HepG2 (cell line): ENCODE data around the gene AHNAK. TPM values are rescaled to one million over a fixed set of nuclear protein-coding genes. Genes with fewer than 3 reads are reported as not detected.
A peak's percentile ranks its signal among the peaks of the same experiment; 100 is the strongest.

Experiments
- ERF ChIP-seq: IDR thresholded peaks from 2 replicates; pipeline ENCODE4 v1.6.1; 2018; ENCODE audit warnings: missing biosample characterization, missing genetic modification reagents
- FOXP1 ChIP-seq, 2 experiments: fragments of 450-650 bp in 1 of 2; IDR thresholded peaks; 2 replicates each; pipeline ENCODE4 v1.6.1; 2017 to 2018; ENCODE audit warnings: antibody characterized with exemption in 1 of 2
- GTF2F1 ChIP-seq: fragments of 150-350 bp; IDR thresholded peaks from 2 replicates; pipeline ENCODE4 v1.6.1; 2014; ENCODE audit warnings: low read length
- HNRNPK ChIP-seq: fragments of 200-400 bp; formaldehyde crosslinking; IDR thresholded peaks from 2 replicates; pipeline ENCODE4 v1.6.1; 2018; ENCODE audit warnings: low read length, low read depth, moderate library complexity, mild to moderate bottlenecking; ENCODE audit not compliant: poor library complexity, severe bottlenecking
- JDP2 ChIP-seq: sonication (generic); formaldehyde crosslinking; IDR thresholded peaks from 2 replicates; pipeline ENCODE4 v1.8.1; 2022; ENCODE audit warnings: missing genetic modification reagents, borderline replicate concordance
- PRPF4 ChIP-seq: fragments of 200-400 bp; formaldehyde crosslinking; IDR thresholded peaks from 2 replicates; pipeline ENCODE4 v1.6.1; 2016; ENCODE audit warnings: low read length, low read depth; ENCODE audit not compliant: poor library complexity, severe bottlenecking
- SCMH1 ChIP-seq: sonication (generic); formaldehyde crosslinking; IDR thresholded peaks from 2 replicates; pipeline ENCODE4 v1.9.0; 2021; ENCODE audit warnings: missing genetic modification reagents, mild to moderate bottlenecking, borderline replicate concordance
- SP1 ChIP-seq, 2 experiments: fragments of 450-650 bp in 1 of 2; sonication (generic) in 1 of 2; formaldehyde crosslinking in 1 of 2; IDR thresholded peaks; 2 replicates each; pipeline versions ENCODE4 v1.4.0 to v1.6.1; 2016 to 2020; ENCODE audit warnings: missing genetic modification reagents in 1 of 2
- ZFP37 ChIP-seq: sonication (generic); formaldehyde crosslinking; IDR thresholded peaks from 2 replicates; pipeline ENCODE4 v1.4.0; 2020; ENCODE audit warnings: missing genetic modification reagents, borderline replicate concordance
- ZFP90 ChIP-seq: sonication (generic); formaldehyde crosslinking; IDR thresholded peaks from 2 replicates; pipeline ENCODE4 v1.8.0; 2022; ENCODE audit warnings: missing genetic modification reagents, mild to moderate bottlenecking, inconsistent platforms, borderline replicate concordance
- ZNF34 ChIP-seq: sonication (generic); formaldehyde crosslinking; IDR thresholded peaks from 2 replicates; pipeline ENCODE4 v1.4.0; 2020; ENCODE audit warnings: mild to moderate bottlenecking, missing genetic modification reagents, borderline replicate concordance
- ZNF776 ChIP-seq: sonication (generic); formaldehyde crosslinking; IDR thresholded peaks from 2 replicates; pipeline ENCODE4 v1.4.0; 2020; ENCODE audit warnings: mild to moderate bottlenecking, missing genetic modification reagents
- ZNF782 ChIP-seq: sonication (generic); formaldehyde crosslinking; IDR thresholded peaks from 2 replicates; pipeline ENCODE4 v1.4.0; 2020; ENCODE audit warnings: missing genetic modification reagents, mild to moderate bottlenecking, borderline replicate concordance
- ZNF841 ChIP-seq: sonication (generic); formaldehyde crosslinking; IDR thresholded peaks from 2 replicates; pipeline ENCODE4 v1.8.1; 2023; ENCODE audit warnings: missing genetic modification reagents, borderline replicate concordance
- polyA plus RNA-seq, 8 experiments: library from polyadenylated mRNA; depleted of rRNA in 3 of 8; stranded (reverse) in 7 of 8; unstranded in 1 of 8; fragments of >200 nt; fragmentation: Illumina TruSeq in 4 of 8; extraction: Trizol in 4 of 8; gene quantifications; 2 replicates each; pipeline versions ENCODE4 v1.2.1 to v1.2.3, GENCODE V29; 2011 to 2016; ENCODE audit warnings: low read depth in 4 of 8, missing spikeins in 1 of 8, mixed read lengths in 1 of 8; ENCODE audit not compliant: insufficient read depth in 1 of 8
- total RNA-seq, 5 experiments: library from RNA; depleted of rRNA; stranded (reverse); fragments of >200 nt; fragmentation: Illumina TruSeq; extraction: Trizol; gene quantifications; 2 replicates each; pipeline ENCODE4 v1.2.3, GENCODE V29; 2016; ENCODE audit warnings: low read depth in 1 of 5
- TF ChIP-seq, protein P1 (sequence below): sonication (generic); formaldehyde crosslinking; IDR thresholded peaks from 2 replicates; pipeline ENCODE4 v1.8.1; 2023; ENCODE audit warnings: missing genetic modification reagents, mild to moderate bottlenecking, borderline replicate concordance
- TF ChIP-seq, protein P2 (sequence below): IDR thresholded peaks from 2 replicates; pipeline ENCODE4 v1.6.1; 2012; ENCODE audit warnings: low read length, improper control_type of control experiment
- TF ChIP-seq, protein P3 (sequence below): sonication (generic); formaldehyde crosslinking; IDR thresholded peaks from 2 replicates; pipeline ENCODE4 v1.8.0; 2022; ENCODE audit warnings: mild to moderate bottlenecking, missing genetic modification reagents; ENCODE audit not compliant: insufficient replicate concordance
- TF ChIP-seq, protein P4 (sequence below): sonication (generic); formaldehyde crosslinking; IDR thresholded peaks from 2 replicates; pipeline ENCODE4 v1.4.0; 2020; ENCODE audit warnings: mild to moderate bottlenecking, low read depth, missing genetic modification reagents

AHNAK gene
- total and polyA plus RNA-seq, 2 of the 13 experiments (the other 11 are each of a cell fraction or from before 2014, with no cell fraction given) = 23.4 to 25.0 TPM

DNA sequence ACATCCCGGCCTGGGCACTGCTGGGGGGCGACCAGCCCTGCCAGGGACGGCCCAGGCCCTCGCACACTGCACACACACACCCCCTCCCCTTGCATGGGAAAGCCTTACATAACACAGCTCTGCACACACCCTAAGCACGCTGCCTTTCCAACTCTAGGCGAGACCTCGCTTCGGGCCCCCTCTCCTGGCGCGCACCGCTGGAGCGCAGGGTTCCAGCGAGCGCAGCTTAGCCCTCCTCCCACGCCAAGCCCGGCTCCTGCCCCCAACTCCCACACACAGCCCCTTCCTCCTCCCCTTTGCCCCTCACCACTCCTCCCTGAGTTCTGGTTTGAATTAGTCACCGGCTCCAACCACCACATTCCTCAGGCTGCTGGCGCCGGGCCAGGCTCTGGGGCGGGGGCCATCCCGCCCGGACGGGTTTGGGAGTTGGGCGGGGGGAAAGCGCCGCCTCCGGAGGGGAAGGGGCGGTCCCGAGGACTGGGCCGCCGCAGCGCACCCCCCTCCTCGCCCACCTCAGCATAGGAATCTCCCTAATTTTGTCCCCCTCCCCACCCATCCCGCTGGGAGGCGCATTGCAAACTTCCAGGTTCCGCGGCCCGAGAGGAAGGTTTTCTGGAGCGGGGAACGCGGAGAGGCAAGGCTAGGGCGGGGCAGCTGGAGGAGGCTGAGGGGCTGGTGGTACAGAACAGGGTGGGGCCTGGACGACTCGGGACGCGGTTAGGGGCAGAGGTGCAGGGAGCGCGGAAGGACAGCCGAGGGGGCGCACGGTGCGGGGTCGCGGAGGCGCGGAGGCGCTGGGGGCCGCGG is 966 bp downstream of the AHNAK start (continued):
- TF ChIP-seq ZNF34 (CRISPR knock-in tag) = peak; percentile 31; the same call in 1 of the 2 replicates
- TF ChIP-seq, protein P1, sequence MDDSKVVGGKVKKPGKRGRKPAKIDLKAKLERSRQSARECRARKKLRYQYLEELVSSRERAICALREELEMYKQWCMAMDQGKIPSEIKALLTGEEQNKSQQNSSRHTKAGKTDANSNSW (CRISPR knock-in tag) = 0 out of 2 replicates have a peak, but pooled peaks have one; percentile 37
- TF ChIP-seq ZNF782 (CRISPR knock-in tag) = no peak
- TF ChIP-seq JDP2 = no peak
- TF ChIP-seq, protein P2, sequence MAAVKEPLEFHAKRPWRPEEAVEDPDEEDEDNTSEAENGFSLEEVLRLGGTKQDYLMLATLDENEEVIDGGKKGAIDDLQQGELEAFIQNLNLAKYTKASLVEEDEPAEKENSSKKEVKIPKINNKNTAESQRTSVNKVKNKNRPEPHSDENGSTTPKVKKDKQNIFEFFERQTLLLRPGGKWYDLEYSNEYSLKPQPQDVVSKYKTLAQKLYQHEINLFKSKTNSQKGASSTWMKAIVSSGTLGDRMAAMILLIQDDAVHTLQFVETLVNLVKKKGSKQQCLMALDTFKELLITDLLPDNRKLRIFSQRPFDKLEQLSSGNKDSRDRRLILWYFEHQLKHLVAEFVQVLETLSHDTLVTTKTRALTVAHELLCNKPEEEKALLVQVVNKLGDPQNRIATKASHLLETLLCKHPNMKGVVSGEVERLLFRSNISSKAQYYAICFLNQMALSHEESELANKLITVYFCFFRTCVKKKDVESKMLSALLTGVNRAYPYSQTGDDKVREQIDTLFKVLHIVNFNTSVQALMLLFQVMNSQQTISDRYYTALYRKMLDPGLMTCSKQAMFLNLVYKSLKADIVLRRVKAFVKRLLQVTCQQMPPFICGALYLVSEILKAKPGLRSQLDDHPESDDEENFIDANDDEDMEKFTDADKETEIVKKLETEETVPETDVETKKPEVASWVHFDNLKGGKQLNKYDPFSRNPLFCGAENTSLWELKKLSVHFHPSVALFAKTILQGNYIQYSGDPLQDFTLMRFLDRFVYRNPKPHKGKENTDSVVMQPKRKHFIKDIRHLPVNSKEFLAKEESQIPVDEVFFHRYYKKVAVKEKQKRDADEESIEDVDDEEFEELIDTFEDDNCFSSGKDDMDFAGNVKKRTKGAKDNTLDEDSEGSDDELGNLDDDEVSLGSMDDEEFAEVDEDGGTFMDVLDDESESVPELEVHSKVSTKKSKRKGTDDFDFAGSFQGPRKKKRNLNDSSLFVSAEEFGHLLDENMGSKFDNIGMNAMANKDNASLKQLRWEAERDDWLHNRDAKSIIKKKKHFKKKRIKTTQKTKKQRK = no peak
- peak; percentile 65; the same call in 1 of the 2 replicates for TF ChIP-seq ZFP90 (CRISPR knock-in tag)
- no peak for TF ChIP-seq GTF2F1
- TF ChIP-seq ZNF841 (CRISPR knock-in tag) = no peak
- TF ChIP-seq, protein P3, sequence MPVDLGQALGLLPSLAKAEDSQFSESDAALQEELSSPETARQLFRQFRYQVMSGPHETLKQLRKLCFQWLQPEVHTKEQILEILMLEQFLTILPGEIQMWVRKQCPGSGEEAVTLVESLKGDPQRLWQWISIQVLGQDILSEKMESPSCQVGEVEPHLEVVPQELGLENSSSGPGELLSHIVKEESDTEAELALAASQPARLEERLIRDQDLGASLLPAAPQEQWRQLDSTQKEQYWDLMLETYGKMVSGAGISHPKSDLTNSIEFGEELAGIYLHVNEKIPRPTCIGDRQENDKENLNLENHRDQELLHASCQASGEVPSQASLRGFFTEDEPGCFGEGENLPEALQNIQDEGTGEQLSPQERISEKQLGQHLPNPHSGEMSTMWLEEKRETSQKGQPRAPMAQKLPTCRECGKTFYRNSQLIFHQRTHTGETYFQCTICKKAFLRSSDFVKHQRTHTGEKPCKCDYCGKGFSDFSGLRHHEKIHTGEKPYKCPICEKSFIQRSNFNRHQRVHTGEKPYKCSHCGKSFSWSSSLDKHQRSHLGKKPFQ = peak; percentile 58
- TF ChIP-seq, protein P4, sequence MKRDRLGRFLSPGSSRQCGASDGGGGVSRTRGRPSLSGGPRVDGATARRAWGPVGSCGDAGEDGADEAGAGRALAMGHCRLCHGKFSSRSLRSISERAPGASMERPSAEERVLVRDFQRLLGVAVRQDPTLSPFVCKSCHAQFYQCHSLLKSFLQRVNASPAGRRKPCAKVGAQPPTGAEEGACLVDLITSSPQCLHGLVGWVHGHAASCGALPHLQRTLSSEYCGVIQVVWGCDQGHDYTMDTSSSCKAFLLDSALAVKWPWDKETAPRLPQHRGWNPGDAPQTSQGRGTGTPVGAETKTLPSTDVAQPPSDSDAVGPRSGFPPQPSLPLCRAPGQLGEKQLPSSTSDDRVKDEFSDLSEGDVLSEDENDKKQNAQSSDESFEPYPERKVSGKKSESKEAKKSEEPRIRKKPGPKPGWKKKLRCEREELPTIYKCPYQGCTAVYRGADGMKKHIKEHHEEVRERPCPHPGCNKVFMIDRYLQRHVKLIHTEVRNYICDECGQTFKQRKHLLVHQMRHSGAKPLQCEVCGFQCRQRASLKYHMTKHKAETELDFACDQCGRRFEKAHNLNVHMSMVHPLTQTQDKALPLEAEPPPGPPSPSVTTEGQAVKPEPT (CRISPR knock-in tag) = no peak; the same call in 1 of the 2 replicates
- 0 out of 2 replicates have a peak, but pooled peaks have one; percentile 58 for TF ChIP-seq ZFP37
- TF ChIP-seq SP1 (IDR thresholded peaks at IDR 0.05) = no peak
- no peak; the same call in 1 of the 2 replicates for TF ChIP-seq SP1 (CRISPR knock-in tag; IDR thresholded peaks at IDR 0.05)
- TF ChIP-seq ZNF776 (CRISPR knock-in tag) = peak; percentile 54; the same call in 1 of the 2 replicates
- no peak for TF ChIP-seq SCMH1 (CRISPR knock-in tag)
- TF ChIP-seq HNRNPK = peak; percentile 96
- TF ChIP-seq FOXP1 (IDR thresholded peaks at IDR 0.05) = no peak
- 0 out of 2 replicates have a peak, but pooled peaks have one; percentile 13 for TF ChIP-seq FOXP1 (CRISPR knock-in tag; IDR thresholded peaks at IDR 0.05)
- peak; percentile 23; the same call in 1 of the 2 replicates for TF ChIP-seq ERF (CRISPR knock-in tag)
- TF ChIP-seq PRPF4 = no peak
